Stimulated activated CD4-positive, alpha-beta T cell treated with anti-CD3 and anti-CD28 coated beads, Interleukin-12 subunit alpha, Interleukin-12 subunit beta, amount 100 ng/mL, for 24 hours (primary cell): ENCODE results near the gene GRM2.
"Not testable (repeated sequence)": the region's sequence is repeated elsewhere in the genome, so short reads cannot be mapped to it uniquely, and the experiment has no call there.

ENCODE experiments used
- DNase-seq, 2 experiments: peaks; one replicate each; pipeline ENCODE4 v3.0.0-alpha.2; 2020; ENCODE audit warnings: low read depth in 2 of 2

GRM2 gene

DNA sequence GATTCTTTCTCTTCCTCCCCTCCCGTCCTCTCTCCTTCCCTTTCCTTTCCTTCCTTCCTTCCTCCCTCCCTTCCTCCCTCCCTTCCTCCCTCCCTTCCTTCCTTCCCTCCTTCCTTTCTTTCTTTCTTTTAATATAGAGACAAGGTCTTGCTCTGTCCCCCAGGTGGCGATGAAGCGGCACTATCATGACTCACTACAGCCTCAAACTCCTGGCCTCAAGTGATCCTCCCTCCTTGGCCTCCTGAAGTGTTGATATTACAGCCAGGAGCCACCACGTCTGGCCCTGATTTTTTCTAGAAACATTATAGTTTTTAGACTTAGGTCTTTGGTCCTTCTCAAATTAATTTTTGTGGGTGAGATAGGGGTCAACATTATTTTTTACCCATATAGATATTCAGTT lies 15.5 kb downstream of the GRM2 start:
- DNase-seq, result no peak

DNA sequence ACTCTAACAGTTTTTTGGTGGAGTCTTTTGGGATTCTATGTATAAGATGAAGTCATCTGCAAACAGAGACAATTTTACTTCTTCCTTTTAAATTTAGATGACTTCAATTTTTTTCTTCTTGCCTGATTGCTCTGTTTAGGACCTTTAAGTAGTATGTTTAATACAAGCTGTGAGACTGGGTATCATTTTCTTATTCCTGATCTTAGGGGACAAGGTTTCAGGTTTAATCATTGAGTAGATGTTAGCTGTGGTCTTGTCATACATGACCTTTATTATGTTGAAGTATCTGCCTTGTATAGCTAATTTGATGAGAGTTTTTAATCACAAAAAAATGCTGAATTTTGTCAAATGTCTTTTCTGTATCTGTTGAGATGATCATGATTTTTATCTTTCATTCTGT lies 20.6 kb downstream of the GRM2 start:
- no peak for DNase-seq

DNA sequence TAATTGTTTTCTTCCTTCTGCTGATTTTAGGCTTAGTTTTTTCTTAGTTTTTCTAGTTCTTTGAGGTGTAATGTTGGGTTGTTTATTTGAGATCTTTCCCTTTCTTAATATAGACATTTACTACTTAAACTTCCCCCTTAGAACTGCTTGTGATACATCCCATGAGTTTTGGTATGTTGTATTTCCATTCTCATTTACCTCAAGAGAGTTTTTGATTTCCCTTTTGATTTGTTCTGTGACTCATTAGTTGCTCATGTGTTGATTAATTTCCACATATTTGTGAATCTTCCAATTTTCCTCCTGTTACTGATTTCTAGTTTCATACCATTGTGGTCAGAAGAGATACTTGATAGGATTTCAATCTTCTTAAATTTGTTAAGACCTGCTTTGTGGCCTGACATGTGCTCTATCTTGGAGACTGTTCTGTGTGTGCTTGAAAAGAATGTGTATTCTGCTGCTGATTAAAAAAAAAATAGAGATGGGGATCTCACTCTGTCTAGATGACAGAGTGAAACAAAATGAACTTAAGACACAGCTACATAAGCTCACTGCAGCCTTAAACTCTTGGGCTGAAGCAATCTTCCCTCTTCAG lies 22.3 kb downstream of the GRM2 start:
- DNase-seq, result no peak

DNA sequence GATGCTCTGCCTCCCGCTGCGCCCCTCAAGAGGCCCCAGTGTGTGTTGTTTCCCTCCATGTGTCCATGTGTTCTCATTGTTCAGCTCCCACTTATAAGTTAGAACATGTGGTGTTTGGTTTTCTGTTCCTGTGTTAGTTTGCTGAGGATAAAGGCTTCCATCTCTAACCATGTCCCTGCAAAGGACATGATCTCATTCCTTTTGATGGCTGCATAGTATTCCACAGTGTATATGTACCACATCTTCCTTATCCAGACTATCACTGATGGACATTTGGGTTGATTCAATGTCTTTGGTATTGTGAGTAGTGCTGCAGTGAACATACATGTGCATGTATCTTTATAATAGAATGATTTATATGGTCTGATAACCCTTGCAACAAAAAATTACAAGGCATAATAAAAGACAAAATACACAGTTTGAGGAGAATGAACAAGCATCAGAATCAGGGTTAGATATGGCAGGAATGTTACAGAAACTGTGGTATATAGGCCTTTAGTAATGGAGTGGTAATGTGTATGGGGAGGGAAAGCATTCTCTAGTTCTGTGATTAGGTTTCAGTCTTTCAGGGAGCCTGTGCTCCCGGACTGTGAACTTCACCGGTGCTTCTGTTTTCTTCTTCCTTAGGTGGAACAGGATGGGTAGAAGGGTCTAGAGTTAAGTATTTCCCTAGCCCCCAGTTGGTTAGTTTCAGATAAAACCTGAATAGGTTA lies 27.1 kb downstream of the GRM2 start:
- DNase-seq, result no peak

DNA sequence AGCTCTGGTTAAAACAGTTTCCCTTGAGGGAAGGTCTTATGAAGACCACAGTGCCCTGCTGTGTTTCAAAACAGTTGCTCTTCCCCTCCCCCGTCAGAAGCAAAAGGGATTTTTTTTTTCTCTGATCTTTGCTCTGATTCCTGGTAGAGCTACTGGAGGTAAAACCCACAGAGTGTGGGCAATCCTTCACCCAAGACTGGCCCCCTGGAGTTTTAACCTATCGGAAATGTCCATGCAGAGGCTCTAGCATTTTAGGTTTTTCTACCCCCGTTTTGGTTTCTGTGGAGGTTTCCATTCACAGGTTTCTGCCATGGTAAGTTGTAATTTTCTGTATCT lies 27.7 kb downstream of the GRM2 start:
- no peak for DNase-seq

DNA sequence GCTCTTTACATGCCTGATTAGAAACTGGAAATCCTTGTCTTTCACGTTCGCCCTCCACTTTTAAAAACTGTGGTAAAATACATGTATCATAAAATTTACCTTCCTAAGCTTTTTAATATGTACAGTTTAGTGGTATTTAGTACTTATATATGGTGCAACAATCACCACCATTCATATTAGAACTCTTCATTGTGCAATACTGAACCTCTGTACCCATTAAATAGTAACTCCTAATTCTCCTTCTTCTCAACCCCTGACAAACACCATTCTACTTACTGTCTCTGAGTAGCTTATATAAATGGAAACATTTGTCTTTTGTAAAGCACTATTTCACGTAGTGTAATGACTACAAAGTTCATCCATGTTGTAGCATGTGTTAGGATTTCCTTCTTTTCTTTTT lies 28.2 kb downstream of the GRM2 start:
- DNase-seq, result no peak

DNA sequence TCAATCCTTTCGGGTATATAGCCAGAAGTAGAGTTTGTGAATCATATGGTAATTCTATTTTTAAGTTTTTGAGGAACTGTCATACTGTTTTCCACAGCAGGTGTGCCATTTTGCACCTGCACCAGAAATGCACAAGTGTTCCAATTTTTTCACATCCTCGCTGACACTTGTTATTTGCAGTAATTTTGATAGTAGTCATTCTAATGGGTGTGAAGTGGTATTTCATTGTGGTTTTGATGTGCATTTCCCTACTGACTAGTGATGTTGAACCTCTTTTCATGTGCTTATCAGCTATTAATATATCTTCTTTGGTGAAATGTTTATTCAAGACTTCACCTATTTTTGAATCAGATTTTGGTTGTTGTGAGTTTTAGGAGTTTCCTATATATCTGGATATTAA lies 29.1 kb downstream of the GRM2 start:
- DNase-seq, result no peak

DNA sequence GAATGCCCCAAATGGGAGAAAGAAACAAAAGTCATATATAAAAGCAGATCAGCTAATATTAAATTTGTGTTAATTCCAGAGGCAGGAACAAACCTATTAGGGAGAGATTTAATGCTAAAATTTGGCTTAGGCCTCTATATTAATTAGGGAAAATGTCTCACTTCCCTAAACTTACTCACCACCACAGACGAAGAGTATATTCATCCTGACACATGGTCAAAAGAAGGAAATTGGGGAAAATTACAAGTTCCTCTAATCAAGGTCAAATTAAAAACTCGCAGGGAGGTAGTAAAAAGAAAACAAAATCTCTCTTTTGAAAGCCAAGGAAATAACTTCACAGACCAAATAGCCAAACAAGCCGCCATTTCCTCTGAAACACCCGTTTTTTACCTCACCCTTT lies 32.2 kb downstream of the GRM2 start:
- no peak for DNase-seq

DNA sequence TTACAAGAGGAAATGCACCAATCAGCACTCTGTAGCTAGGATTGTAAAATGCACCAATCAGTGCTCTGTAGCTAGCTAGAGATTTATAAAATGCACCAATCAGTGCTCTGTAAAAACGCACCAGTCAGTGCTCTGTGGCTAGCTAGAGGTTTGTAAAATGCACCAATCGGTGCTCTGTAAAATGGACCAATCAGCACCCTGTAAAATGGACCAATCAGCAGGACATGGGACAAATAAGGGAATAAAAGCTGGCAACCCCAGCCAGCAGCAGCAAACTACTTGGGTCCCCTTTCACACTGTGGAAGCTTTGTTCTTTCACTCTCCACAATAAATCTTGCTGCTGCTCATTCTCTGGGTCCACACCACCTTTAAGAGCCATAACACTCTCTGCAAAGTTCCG lies 35.5 kb downstream of the GRM2 start:
- DNase-seq, result not testable (repeated sequence)

DNA sequence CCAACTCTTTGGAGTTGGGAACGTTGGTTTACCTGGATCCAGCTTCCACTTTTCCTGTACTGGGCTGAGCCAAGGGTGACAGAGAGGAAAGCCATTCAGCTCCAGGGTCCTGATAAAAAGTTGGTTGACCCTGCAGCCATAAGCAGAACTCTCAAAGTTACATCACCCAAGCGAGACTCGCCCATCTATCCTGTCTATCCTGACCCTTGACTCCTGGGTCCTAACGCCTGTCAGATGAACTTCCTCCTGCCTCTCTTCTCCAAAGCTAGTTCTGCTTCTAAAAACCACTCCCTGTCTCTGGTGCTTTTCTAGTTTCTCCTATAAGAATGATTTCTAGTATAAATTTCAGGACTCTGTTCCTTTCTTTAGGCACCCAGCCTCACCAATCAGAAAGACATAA lies 36.1 kb downstream of the GRM2 start:
- not testable (repeated sequence) for DNase-seq

DNA sequence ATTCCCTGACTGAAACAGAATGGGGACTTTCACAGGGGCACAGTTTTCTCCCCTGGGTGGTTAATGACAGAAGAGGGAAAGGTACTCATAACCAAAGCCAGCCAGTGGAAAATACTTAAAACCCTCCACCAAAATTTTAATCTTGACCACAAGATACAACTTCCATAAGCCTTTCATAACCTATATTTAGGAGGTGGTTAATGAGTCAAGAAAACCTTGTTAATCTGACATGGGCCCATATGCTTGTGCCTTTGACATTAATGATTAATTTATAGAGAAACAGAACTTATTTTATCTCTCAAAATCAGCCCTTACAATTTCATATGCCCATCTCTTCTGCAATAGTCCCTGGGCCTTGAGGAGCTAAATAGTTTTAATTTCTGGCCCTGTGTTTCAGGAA lies 41.0 kb downstream of the GRM2 start:
- no peak for DNase-seq

DNA sequence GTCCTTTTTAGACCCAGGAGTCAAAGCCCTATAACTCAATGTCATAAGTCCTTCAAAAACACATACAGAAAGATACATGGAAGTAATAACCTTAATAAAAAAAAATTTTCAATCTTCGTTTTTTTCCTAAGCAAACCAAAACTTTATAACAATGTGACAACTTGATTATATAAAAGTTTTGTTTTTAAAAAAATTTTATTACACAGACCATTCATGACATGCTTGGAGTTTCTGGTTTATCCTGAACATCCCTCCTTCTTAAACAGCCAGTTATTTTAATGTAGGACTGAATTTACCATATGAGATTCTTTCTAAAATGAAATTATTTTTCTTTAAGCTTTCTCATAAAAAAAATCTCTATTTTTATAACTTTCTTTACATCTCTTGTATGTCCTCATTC lies 41.5 kb downstream of the GRM2 start:
- DNase-seq, result no peak

DNA sequence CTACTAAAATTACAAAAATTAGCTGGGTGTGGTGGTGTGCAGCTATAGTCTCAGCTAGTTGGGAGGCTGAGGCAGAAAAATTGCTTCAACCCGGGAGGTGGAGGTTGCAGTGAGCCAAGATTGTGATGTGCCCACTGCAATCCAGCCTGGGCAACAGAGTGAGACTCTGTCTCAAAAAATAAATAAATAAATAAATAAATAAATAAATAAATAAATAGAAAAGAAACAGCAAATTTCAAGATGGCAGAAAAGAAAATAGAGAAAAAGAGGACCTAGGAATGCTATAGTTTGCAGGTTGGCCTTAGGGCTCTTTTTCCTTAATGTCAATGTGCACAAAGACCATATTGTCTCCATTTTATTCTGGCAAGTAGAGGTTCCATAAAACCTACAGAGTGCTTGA lies 44.0 kb downstream of the GRM2 start:
- DNase-seq, result no peak

DNA sequence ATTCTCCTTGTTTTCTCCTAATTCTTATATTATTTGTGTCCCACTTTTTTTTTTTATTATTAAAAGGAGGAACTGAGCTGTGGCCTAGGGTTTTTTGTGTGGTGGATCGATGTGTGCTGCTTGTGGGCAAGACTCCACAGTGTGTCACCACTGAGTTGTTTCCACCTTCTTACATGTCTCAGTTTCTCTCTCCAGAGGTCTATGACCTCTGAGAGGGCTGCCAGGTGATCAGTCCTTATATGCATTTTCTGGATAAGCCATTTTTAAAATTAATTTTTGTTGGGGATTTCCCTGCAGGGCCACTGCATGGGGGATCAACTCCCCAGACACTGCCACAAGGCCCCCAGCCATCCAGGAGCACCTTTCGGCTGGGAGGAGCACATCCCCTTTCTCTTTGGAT lies 44.4 kb downstream of the GRM2 start:
- no peak for DNase-seq

DNA sequence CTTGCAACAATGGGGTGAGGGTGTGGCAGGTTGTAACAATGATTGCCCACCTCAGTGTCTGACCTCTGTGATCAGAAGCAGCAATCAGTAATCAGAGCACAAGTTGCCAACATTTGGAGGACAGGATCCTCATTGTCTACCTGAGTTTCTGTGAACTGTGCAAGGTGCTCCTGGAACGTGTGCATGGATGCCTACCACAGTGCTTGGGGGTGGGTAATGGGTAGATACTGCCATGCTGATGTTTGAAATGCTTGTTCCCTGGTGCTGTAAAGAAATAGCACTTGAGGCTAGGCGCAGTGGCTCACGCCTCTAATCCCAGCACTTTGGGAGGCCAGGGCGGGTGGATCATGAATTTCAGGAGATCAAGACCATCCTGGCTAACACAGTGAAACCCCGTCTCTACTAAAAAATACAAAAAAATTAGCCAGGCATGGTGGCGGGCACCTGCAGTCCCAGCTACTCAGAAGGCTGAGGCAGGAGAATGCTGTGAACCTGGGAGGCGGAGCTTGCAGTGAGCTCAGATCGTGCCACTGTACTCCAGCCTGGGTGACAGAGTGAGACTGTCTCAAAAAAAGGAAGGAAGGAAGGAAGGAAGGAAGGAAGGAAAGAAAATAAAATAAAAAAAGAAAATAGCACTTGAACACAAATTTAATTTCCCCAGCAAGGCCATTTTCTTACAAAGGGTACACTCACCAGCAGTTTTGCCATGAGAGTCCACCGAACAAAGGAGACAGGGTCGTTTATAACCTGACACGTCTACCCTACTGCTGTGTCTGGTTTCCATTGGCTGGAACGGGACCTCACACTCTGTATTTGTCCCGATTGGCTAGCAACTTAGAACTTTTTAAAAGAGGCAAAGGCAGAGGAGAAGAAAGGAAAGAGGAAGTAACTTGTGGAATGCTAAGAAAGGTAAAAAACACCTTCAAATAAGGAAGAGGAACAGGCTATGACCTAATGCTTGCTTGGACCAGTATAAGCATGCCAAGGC lies 47.2 kb downstream of the GRM2 start:
- not testable (repeated sequence) for DNase-seq

DNA sequence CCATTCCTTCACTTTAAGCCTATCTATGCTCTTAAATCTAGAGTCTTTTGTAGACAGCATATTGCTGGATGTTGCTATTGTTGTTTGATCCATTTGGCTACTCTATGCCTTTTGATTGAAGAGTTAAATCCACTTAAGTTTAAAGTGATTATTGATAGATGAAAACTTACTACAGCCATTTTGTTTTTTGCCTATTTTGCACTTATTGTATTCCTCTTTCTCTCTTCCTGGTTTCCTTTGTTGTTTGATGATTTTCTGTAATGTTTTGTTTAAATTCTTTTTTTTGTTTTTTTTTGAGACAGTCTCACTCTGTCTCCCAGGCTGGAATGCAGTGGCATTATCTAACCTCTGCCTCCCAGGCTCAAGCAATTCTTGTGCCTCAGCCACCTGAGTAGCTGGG lies 52.3 kb downstream of the GRM2 start:
- no peak for DNase-seq
